HG03521 (cell line): Measurements from ENCODE around the gene HFM1.
"Not testable (repeated sequence)": the region's sequence is repeated elsewhere in the genome, so short reads cannot be mapped to it uniquely, and the experiment has no call there.

Experiments
- ATAC-seq: cut with Tn5 transposase; IDR thresholded peaks from one replicate; pipeline ENCODE4 v1.9.1; 2021; ENCODE audit warnings: mild to moderate bottlenecking, moderate library complexity; ENCODE audit not compliant: unreplicated experiment

Gene HFM1

DNA sequence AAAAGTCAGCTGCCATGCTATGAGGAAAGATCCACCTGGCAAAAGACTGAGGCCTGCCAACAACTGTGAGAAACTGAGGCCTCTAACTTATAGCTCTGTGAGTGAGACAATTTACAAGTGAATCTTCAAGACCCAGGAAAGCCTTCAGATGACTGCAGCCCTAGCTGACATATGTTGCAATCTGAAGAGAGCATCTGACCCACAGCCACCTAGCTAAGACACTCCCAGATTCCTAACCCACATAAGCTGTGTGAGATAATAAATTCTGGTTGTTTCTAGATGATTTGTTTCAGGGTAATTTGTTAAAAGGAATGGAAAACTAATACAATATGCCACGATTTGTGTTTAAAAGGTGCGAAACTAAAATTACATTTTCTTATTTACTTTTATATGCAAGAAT lies 55.1 kb downstream of the HFM1 start:
- no peak for ATAC-seq

GRCh38 chr1:91346824-91347223 lies 57.8 kb downstream of the HFM1 start:
- no peak for ATAC-seq

DNA sequence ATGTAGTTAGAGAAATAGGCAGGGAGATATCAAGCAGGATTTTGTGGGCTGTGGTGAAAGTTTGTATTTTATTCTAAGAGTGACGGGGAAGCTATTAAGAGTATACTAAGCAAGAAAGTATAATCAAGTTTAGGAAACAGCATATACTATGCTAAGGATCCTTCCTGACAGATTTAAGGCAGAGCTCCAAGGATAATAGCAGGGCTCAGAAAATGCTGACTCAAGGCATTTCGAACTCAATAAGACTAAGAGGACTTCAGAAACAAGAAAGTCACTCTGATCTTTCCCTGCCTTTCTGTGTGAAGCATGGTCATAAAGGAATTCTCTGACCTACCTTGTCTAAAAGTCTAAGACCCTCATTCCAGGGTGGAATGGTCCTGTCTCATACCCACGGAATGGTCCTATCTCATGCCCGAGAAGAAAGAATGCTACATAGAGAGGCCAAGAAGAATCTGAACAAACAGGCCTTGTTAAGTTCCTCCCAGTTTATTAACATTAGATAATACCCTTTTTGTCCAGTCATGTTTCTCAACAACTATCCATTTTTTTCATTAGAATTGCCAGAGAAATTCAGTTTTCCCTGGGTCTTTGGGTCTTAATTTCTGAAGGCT lies 59.1 kb downstream of the HFM1 start:
- no peak for ATAC-seq

DNA sequence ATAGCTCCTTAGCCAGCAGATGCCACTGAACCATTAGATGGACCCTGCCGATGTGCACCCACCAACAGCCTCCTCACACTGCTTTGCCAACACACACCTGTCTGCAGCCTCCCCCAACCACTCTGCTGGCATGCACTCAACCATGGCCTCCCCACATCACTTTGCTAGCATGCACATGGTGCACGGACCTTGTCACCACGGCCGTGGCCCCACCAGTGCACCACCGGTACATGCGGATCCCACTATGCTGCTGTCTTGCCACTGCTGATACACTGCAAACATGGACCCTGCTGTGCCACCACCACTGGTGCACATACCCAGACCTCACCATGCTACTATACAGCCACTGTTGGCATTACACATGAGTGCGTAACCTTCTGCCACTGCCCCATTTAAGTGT lies 66.1 kb downstream of the HFM1 start:
- ATAC-seq, result no peak

GRCh38 chr1:91335603-91336002 lies 69.0 kb downstream of the HFM1 start:
- ATAC-seq, result no peak

DNA sequence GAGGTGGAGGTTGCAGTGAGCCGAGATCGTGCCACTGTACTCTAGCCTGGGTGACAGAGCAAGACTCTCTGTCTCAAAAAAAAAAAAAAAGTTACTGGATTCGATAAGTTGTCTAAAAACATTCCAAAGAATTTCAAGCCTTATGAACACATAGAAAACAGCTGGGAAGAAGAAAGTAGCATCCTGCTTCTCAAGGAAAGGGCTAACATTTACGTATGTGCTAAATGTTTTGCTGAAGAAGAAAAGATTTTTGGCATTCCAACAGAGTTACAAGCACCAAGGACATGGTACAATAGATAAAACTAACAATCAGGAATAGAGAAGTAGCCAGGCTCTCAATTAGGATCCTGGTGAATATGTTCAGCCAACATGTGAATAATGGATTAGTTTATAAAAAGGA lies 69.8 kb downstream of the HFM1 start:
- ATAC-seq, result no peak

GRCh38 chr1:91325456-91325855 lies 79.2 kb downstream of the HFM1 start:
- ATAC-seq, result no peak

DNA sequence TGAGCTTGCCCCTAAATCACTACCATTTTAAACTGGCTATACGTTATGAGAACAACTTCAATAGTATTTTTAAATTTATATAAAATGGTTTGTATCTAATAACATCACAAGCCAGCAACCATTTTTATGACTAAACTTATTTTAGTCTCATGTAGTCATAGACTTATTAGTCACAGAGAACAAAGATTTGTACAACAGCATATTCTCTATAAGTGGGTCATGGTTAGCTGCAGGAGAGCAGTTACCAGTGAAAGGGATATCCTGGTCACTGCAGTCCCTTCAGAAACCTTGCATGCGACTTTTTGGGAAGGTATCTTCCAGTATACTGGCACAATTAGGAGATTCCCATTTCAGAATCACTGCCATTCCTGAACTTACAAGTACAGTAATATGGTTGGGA lies 90.0 kb downstream of the HFM1 start:
- no peak for ATAC-seq

- no peak for ATAC-seq
Measured at GRCh38 chr1:91311672-91312071, 93.0 kb downstream of the HFM1 start.

GRCh38 chr1:91308544-91308943 lies 96.1 kb downstream of the HFM1 start:
- ATAC-seq, result no peak

DNA sequence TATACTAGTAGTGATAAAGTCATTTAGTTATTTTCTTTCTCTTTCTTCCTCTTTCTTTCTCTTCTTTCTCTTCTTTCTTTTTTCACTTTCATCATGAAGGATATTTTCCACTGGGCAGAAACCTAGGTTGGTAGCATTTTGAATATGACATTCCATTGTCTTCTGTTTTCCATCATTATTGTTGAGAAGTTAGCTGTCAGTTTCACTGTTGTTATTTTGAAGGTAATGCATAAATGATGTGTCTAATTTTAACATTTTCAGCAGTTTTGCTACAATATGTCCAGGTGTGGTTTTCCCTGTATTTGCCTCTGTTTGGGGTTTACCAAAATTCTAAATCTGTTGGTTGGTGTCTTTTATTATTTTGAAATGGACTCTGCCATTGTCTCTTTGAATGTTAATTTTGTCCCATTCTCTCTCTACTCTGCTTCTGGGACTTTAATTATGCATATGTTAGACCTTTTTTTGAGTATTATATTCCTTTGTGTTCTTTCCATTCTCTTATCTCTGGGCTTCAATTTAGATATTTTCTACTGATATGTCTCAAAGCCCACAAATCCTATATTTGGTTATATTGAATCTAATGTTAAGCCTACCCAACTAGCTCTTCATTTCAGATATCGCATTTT lies 96.7 kb downstream of the HFM1 start:
- ATAC-seq, result no peak

DNA sequence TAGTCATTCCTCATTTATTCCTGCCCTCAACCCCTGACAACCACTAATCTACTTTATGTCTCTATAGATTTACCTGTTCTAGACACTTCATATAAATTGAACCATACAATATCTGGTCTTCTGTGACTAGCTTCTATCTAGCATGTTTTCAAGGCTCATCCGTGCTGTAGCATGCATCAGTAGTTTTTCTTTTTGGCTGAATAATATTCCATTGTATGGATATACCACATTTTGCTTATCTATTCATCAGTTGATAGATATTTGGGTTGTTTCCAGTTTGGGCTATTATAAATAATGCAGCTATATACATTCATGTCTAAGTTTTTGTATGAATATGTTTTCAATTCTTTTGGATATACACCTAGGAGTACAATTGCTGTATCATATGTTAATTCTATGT lies 101.5 kb downstream of the HFM1 start:
- ATAC-seq, result no peak

DNA sequence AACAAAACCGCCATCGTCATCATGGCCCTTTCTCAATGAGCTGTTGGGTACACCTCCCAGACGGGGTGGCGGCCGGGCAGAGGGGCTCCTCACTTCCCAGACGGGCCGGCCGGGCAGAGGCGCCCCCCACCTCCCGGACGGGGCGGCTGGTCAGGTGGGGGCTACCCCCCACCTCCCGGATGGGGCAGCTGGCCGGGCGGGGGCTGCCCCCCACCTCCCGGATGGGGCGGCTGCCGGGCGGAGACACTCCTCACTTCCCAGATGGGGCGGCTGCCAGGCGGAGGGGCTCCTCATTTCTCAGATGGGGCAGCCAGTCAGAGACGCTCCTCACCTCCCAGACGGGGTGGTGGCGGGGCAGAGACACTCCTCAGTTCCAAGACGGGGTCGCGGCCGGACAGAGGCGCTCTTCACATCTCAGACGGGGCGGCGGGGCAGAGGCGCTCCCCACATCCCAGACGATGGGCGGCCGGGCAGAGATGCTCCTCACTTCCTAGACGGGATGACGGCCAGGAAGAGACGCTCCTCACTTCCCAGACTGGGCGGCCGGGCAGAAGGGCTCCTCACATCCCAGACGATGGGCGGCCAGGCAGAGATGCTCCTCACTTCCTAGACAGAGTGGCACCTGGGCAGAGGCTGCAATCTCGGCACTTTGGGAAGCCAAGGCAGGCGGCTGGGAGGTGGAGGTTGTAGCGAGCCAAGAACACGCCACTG lies 115.6 kb downstream of the HFM1 start:
- ATAC-seq, result not testable (repeated sequence)

- not testable (repeated sequence) for ATAC-seq
Measured at GRCh38 chr1:91286962-91287317, 117.7 kb downstream of the HFM1 start.

DNA sequence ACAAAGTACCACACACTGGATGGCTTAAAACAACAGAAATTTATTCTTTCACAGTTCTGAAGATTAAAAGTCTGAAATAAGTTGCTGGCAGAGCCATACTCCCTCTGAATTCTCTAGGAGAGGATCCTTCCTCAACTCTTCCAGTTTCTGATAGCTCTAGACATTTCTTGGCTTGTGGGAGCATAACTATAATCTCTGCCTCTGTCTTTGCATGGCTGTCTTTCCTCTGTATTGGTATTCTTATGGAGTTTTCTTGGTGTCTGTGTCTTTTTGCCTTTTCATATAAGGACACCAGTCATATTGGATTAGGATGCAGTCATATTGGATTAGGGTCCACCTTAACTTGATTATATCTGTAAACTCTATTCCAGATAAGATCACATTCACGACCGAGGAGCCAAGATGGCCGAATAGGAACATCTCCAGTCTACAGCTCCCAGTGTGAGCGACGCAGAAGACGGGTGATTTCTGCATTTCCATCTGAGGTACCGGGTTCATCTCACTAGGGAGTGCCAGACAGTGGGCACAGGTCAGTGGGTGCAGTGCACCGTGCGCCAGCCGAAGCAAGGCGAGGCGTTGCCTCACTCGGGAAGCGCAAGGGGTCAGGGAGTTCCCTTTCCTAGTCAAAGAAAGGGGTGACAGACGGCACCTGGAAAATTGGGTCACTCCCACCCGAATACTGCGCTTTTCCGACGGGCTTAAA lies 118.2 kb downstream of the HFM1 start:
- not testable (repeated sequence) for ATAC-seq

- no peak for ATAC-seq
Measured at GRCh38 chr1:91283421-91283726, 121.3 kb downstream of the HFM1 start.

GRCh38 chr1:91282695-91283420 lies 121.8 kb downstream of the HFM1 start:
- ATAC-seq, result no peak

DNA sequence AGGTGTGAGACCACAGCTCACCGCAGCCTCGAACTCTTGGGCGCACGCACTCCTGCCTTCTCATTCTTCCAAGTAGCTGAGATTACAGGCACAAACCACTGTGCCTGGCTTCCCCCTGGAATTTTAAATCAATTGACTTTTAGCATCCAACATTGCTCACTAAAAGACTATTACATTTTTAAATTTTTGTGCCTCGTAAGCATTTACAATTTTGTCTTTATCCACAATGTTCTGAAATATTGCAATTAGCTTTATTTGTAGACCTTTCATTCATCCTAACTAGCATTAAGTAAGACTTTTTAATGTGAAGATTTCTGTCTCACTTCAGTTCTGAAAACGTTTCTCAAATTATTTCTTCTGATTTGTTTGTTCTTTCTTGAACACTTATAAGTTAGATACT lies 122.9 kb downstream of the HFM1 start:
- ATAC-seq, result no peak

DNA sequence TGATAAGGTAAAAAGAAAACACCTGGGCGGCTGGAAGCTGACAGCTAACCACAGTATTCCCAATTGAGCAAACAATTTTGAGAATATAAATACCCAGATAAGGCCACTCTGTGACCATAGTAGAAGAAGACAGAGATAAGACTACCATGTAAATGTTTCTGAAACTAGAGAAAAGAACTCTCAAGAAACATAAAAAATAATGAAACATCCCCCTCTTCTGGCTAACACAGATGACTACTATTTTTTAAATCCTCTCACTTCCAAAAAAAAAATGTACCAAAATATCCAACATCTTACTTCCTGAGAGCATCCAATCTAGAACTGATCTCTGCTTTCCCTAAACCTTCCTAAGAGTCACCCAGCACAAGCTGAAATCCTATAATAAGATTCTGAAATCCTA lies 125.9 kb downstream of the HFM1 start:
- ATAC-seq, result no peak

GRCh38 chr1:91273875-91274274 lies 130.8 kb downstream of the HFM1 start:
- ATAC-seq, result no peak

DNA sequence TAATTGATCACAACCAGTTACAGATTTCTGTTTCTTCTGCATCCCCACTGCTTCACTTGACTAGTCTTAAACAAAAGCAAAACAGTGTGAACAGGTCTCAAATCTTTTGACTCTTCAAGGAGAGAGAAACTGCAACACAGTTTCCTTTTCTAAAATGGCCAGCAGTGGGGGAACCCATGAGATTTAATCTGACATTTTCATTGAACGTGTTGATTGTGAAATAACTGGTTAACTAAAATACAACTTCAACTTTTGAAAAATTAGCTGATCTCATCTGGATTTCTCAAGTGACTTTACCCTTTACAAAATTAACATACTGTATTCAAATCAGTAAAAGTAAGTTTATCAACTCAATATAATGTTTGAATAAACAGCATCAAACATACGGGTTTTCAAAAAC lies 143.0 kb downstream of the HFM1 start:
- no peak for ATAC-seq
